ENCODE data around the gene LY6G5C. TPM values are rescaled to one million over a fixed set of nuclear protein-coding genes. Genes with fewer than 3 reads are reported as not detected.
A peak's percentile ranks its signal among the peaks of the same experiment; 100 is the strongest.

The LY6G5C gene, protein sequence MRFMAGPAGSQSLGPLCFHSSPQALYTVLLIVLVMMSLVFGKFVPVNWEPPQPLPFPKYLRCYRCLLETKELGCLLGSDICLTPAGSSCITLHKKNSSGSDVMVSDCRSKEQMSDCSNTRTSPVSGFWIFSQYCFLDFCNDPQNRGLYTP
- total RNA-seq, result 1 to 10 TPM; 3.5 to 4.6 TPM

DNA sequence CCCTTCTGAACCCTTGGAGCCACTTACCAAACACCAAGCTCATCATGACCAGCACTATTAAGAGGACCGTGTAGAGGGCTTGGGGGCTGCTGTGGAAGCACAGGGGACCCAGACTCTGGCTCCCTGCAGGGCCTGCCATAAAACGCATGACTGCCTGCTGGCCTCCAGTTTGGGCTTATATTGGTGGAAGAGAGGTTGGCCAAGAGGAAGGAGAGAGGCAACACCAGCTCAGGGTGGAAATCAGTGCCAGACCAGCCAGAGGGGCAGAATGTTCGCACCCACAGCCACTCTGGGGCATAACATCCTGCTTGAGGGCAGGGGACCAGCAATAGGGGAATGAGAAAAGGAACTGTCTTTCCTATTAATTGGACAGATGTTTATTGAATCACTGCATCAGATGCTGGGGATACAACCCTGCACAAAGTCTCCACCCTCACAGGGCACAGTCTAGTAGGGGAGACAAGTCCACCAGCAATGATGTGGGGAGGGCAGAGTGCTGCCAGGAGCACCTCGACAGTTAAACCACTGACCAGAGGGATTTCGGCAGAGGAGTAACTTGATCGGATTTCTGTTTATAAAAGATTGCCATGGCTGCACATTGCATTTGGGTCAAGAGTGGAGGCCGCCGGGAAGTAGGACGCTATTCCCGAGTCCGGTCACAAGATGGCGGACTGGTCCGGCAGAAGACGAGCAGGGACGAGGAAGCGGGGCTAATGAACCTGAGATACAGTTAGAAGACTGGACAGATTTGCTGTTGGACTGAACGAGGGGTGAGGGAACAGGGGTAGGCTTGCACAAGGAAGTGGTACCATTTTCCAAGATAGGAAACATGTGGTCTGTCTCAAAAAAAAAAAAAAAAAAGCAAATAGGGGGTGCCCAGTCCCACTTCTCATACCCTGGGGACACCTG lies at the start of gene LY6G5C:
TSS of gene LY6G5C (minus strand) at position 842 of the 909 bp plus-strand sequence. CDS start at position 148, 694 bp downstream.
- Mint-ChIP-seq H3K4me3 (peak within 1 kb of the TSS; percentile 79), H3K9me3 (no peaks in the 10 kb centered on the region), H3K27ac (peak within 1 kb of the TSS; percentile 77), H3K27me3 (no peaks in the 10 kb centered on the region), H3K4me1 (peaks cover 28% of the 10 kb centered on the region), H3K36me3 (no peaks in the 10 kb centered on the region)
- POLR2A ChIA-PET, result interaction anchor here (0.6 to 2.7 kb wide), 7 partner anchors 13 to 149 kb away, joined by 3 to 16 read pairs (median 6); partner anchors contain the start of genes ABHD16A, MPIG6B and MSH5
- DNase-seq (peak; percentile 68), ATAC-seq (ENCODE audit: low read depth) (peak; percentile 57)

DNA sequence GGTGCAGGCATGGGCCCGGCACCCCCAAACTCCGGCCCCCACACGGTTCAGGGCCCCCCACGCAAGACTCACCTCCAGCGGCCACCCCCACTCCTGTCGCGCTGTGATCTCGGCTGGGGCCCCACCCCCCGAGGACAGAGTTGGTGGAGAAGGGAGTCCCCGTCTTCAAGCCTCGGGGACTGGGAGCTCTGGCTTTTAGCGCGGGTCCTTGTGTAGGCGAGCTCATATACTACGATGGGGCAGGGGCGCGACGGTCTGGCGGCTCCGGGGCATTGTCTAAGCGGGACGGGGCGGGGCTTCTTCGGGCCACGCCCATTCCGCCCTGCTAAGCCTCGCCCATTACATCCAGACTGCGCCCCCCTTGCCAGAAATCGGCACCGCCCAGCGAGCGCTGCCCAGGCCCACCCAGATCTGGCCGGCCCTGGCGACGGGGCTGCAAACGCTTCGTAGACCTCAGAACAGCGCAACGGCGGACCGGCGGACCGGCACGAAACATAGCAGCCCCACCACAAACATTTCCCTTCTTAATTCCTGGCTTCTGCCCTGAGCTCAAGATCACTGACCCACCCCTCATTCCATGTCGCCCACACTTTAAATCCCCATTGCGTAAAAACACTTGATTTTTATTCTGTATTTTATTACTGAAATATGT lies 49.2 kb upstream of the LY6G5C start:
- DNase-seq (peak; percentile 85), ATAC-seq (ENCODE audit: low read depth) (peak; percentile 38)
- peak overlapping the region; percentile 88 for H3K27ac Mint-ChIP-seq
- peaks cover 59% of the 10 kb centered on the region for H3K4me1 Mint-ChIP-seq
- H3K27me3 Mint-ChIP-seq, result no peaks in the 10 kb centered on the region
- peaks cover 47% of the 10 kb centered on the region for H3K36me3 Mint-ChIP-seq
- POLR2A ChIA-PET, result interaction anchor here (0.6 to 9.4 kb wide), 24 partner anchors 7 to 378 kb away, joined by 3 to 137 read pairs (median 4); partner anchors contain the start of genes ABHD16A, CLIC1, GPANK1 and HSPA1A
- H3K9me3 Mint-ChIP-seq, result no peaks in the 10 kb centered on the region
- H3K4me3 Mint-ChIP-seq, result peak overlapping the region; percentile 98

DNA sequence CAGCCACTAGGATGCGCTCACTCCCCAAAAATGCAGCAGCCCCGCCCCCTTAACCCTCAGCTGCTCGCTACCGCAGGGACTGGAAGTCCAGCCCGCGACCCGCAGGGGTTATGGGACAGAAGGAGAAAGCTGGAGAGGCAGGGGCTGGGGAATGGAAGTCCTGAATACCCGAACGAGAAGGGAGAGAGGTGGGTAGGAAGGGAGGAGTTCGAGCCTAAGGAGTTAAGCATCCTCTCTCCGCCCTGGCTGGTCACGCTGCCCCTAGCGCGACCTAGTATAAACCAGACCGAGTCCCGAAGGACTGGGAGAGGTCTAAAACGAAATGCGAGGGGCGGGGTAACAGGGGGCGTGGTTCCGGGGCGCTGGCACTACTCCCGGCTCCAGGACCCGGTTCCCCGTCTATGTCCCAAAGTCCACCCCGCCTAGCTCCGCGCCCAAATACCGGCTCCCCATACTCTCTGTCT lies 48.7 kb upstream of the LY6G5C start:
- Mint-ChIP-seq H3K36me3 (peaks cover 43% of the 10 kb centered on the region), H3K27ac (peak overlapping the region; percentile 88), H3K4me1 (peaks cover 59% of the 10 kb centered on the region), H3K4me3 (peak overlapping the region; percentile 98), H3K9me3 (no peaks in the 10 kb centered on the region), H3K27me3 (no peaks in the 10 kb centered on the region)
- POLR2A ChIA-PET, result interaction anchor here (0.6 to 9.4 kb wide), 20 partner anchors 8 to 109 kb away, joined by 3 to 137 read pairs (median 4); partner anchors contain the start of genes ABHD16A, CLIC1, GPANK1 and HSPA1A
- DNase-seq (peak; percentile 84), ATAC-seq (ENCODE audit: low read depth) (peak; percentile 57)

DNA sequence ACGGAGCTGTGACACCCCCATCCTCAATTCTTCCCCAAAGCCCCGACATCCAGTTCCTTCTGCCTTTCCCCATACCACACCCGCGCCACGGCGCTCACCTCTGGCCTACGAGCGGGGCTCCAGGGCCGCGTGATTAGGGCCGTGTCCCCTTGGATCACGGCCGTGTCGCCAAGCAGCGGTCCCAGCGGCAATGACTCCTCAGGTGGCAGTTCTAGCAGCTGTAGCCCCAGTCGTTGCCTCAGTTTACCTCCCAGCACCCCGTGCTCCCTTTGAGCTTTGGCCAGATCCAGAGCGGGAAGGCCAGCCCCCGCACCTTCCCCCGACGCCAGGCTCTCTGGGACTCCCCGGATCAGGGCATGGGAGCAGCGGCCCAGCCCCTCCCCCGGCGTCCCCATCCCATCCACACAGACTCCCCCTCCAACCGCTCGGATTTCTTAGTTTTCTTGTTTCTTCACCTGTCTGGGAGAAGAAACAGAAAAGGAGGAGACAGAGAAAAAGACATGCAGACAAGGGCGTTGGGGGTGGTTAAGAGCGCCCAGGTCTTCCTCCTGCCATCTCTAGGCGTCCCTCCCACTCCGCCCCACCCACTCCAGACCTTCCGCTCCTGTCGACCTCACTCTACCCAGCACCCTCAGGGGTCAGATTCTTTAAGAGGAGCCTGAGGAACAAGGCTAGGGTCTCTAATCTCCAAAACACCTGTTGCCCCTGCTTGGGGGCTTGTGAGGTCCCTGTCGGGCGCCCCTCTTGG lies 48.1 kb upstream of the LY6G5C start, which contains the start of gene DDAH2:
TSS of gene DDAH2 (minus strand) at position 533 of the 748 bp plus-strand sequence. CDS start at position 395, 138 bp downstream.
- H3K27me3 Mint-ChIP-seq, result no peaks in the 10 kb centered on the region
- H3K27ac Mint-ChIP-seq, result peak within 1 kb of the TSS; percentile 88
- H3K36me3 Mint-ChIP-seq, result peaks cover 43% of the 10 kb centered on the region
- DNase-seq (no peak), ATAC-seq (ENCODE audit: low read depth) (peak; percentile 34)
- POLR2A ChIA-PET, result interaction anchor here (0.6 to 9.4 kb wide), 15 partner anchors 8 to 109 kb away, joined by 3 to 137 read pairs (median 5); partner anchors contain the start of genes ABHD16A, CLIC1, GPANK1 and LSM2
- no peaks in the 10 kb centered on the region for H3K9me3 Mint-ChIP-seq
- H3K4me1 Mint-ChIP-seq, result peaks cover 59% of the 10 kb centered on the region
- H3K4me3 Mint-ChIP-seq, result peak within 1 kb of the TSS; percentile 98

DNA sequence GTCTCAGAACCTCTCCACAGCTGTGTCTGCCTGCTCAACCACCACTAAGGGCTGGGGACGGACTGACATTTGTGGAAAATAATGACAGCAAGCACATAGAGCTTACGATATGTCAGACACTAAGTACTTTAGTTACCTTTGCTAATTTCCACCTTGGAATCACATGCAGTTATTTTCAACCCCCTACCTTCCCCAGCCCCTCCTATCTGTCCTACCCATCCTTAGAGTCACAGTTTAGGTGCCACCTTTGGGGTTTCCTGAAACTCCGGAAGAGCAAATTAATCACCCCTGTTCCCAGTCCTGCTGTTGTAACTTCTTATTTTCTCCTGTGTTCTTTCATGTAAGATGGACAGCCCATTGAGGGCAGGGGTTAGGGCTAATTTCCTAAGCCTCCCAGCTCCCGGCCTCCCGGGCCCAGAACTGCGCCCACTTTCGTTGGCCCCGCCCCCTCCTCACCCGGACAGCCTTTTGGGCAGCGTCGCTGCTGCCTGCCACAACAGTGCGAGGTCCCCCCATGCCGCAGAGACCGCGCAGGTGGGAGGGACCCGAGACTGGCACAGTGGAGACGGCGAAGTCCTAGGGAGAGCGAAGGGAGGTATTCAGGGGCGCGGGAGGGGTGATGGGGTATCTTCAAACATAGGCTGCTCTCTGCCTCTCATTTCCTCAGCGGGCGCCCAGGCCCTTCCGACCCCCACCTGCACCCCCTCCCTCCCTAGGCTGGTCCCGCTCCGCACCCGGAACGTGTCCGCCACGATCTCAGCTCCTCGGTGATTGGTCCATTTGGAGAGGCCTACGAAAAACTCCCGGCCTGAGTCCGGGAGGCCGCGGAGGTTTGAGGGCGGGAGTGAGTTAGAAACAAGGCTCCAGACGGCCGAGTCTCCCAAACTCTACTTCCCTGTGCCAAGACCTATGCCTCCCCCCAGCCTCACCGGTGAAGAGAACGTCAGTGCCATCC lies 47.1 kb upstream of the LY6G5C start:
- peak overlapping the region; percentile 76 for H3K27ac Mint-ChIP-seq
- H3K27me3 Mint-ChIP-seq, result no peaks in the 10 kb centered on the region
- POLR2A ChIA-PET, result interaction anchor here (0.6 to 9.4 kb wide), 7 partner anchors 9 to 102 kb away, joined by 3 to 137 read pairs (median 5); partner anchors contain the start of genes ABHD16A, BAG6, CLIC1 and HSPA1B
- H3K4me3 Mint-ChIP-seq, result peak overlapping the region; percentile 98
- no peaks in the 10 kb centered on the region for H3K9me3 Mint-ChIP-seq
- ATAC-seq (ENCODE audit: low read depth) (no peak), DNase-seq (no peak)
- peaks cover 54% of the 10 kb centered on the region for H3K4me1 Mint-ChIP-seq
- peaks cover 34% of the 10 kb centered on the region for H3K36me3 Mint-ChIP-seq

DNA sequence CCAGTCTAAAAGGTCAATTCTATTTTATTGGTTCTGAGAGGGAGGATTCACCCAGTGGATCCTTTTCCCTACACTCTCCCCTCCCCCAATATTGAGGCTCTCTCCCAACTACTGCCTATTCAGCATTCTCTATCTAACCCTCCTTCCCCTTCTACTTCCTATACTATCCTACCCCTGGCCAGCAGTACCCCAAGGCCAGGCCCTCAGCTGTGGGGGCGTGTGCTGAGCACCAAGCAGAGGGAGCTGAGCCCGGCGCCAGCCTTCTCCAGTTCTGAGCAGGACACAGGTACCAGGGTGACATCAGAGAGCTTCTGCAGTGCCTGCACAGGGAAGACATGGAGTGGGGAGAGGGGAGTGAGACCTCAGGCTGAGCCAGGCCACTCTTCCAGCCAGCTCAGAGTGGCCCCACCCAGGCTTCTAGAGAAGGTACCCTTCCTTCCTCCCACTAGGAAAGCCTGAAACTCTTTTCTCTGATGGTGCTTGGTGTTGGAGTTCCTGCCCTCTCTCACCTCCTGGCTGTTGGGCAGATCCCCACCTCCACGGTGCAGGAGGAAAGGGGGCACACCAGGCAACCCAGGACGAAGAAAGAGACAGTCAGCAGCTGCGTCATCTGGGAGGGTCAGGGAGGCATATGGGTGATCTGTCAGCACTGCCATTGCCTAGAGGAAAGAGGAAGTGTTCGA lies 46.3 kb upstream of the LY6G5C start:
- Mint-ChIP-seq H3K36me3 (peaks cover 32% of the 10 kb centered on the region), H3K9me3 (no peaks in the 10 kb centered on the region), H3K4me1 (peaks cover 53% of the 10 kb centered on the region), H3K27ac (peak overlapping the region; percentile 76), H3K4me3 (peak overlapping the region; percentile 57), H3K27me3 (no peaks in the 10 kb centered on the region)
- no peak for DNase-seq
- POLR2A ChIA-PET, result interaction anchor here (1.2 to 9.4 kb wide), 7 partner anchors 10 to 100 kb away, joined by 3 to 137 read pairs (median 4); partner anchors contain the start of genes ABHD16A, BAG6, CLIC1 and GPANK1
- ATAC-seq (ENCODE audit: low read depth), result peak; percentile 31

DNA sequence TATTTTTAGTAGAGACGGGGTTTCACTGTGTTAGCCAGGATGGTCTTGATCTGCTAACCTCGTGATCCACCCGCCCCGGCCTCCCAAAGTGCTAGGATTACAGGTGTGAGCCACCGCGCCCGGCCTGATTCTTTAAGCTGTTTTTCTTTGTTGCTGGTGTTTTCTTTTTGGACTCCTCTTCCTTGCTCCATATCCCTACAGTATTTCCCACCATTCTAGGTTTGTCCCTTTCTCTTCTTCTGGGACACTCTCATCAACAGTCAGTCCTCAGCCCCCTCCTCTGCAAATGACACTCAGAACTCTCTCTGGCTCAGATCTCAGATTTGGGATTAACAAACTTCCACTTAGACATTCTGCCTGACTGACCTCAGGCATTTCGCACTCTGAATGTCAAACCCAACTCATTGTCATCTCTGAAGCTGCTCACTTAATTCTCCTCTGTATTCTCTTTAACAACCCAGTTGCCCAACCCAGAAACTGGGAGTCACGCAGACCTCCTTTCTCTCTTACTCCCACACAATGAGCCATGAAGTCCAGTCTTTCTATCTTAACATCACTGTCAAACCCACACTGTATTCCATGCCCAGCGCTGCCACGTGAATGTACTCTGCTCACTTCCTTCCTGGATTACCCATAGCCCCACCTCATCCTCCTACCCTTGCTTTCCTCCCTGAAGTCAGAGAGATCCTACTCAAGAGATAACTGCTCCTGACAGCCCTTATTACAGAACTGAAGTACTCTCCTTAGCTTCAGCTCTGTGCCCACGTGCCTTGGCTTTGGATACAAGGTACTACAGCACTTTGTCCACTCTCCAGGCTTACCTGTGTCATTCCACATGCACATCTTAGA lies 44.9 kb upstream of the LY6G5C start:
- H3K4me1 Mint-ChIP-seq, result peaks cover 47% of the 10 kb centered on the region
- H3K36me3 Mint-ChIP-seq, result peaks cover 24% of the 10 kb centered on the region
- H3K9me3 Mint-ChIP-seq, result no peaks in the 10 kb centered on the region
- H3K4me3 Mint-ChIP-seq, result no peak overlapping the region
- H3K27me3 Mint-ChIP-seq, result no peaks in the 10 kb centered on the region
- DNase-seq, result no peak
- ATAC-seq (ENCODE audit: low read depth), result no peak
- POLR2A ChIA-PET, result interaction anchor here (0.7 to 9.4 kb wide), 5 partner anchors 12 to 66 kb away, joined by 3 to 137 read pairs (median 3); partner anchors contain the start of genes ABHD16A, CLIC1, GPANK1 and MSH5
- peak overlapping the region; percentile 5 for H3K27ac Mint-ChIP-seq

DNA sequence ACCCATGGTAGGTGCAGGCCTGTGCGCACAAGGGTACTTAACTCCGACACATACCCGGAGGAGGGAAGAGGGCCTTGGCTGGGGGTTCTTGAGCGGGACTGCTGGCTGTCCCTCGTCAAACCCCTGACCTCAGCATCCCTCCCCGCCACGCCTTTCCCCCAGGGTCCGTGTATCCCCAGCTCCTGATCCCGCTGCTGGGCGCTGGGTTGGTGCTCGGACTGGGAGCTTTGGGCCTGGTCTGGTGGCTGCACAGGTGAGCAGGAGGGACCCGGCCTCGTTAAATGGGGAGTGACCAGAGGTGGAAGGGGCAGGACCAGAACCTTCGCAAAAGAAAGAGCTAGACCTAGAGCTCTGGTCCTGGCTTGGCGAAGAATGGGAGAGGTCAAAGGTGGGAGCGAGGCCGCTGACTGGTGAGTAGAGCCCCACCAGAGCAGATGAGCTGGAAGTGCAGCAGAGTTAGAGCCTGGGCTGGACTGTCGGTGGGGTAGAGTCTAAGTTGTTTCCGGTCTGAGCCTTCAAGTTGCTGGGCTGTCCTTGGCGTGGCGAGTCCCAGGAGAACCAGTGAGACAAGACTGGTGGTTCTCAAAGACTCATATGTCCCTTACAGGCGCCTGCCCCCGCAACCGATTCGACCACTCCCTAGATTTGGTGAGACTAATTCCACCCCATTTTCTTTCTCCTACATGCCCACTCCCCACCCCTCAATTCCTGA lies 43.3 kb upstream of the LY6G5C start:
- no peaks in the 10 kb centered on the region for H3K9me3 Mint-ChIP-seq
- DNase-seq, result no peak
- H3K27ac Mint-ChIP-seq, result peak overlapping the region; percentile 85
- H3K27me3 Mint-ChIP-seq, result peaks cover 3% of the 10 kb centered on the region
- H3K4me1 Mint-ChIP-seq, result peaks cover 39% of the 10 kb centered on the region
- H3K4me3 Mint-ChIP-seq, result peak overlapping the region; percentile 69
- POLR2A ChIA-PET, result interaction anchor here (1.0 to 9.4 kb wide), 7 partner anchors 10 to 103 kb away, joined by 3 to 137 read pairs (median 4); partner anchors contain the start of genes ABHD16A, CLIC1, GPANK1 and HSPA1B
- peaks cover 16% of the 10 kb centered on the region for H3K36me3 Mint-ChIP-seq
- no peak for ATAC-seq (ENCODE audit: low read depth)

DNA sequence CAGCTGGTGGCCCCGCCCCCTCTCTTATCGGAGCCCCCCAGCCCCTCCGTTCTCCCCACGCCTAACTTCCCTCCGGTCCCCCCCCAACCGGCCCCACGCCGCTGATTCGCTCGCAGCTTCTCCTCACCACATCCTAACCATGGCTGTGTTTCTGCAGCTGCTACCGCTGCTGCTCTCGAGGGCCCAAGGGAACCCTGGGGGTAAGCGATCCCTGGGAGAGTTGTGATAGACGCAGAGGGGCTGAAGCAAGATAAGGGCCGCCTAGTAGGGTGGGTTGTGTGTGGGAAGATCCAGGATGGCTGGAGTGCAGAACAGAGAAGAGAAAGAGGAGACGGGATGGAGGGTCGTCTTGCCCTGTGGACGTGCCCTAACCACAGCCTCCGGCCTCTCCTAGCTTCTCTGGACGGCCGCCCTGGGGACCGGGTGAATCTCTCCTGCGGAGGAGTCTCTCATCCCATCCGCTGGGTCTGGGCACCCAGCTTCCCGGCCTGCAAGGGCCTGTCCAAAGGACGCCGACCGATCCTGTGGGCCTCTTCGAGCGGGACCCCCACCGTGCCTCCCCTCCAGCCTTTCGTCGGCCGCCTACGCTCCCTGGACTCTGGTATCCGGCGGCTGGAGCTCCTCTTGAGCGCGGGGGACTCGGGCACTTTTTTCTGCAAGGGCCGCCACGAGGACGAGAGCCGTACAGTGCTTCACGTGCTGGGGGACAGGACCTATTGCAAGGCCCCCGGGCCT lies 42.5 kb upstream of the LY6G5C start, which contains the start of gene MPIG6B:
TSS of gene MPIG6B (plus strand) at position 129 of the 735 bp plus-strand sequence. CDS start at position 140, 11 bp downstream.
- ATAC-seq (ENCODE audit: low read depth) (peak; percentile 55), DNase-seq (peak; percentile 51)
- Mint-ChIP-seq H3K4me3 (peak within 1 kb of the TSS; percentile 69), H3K27ac (peak within 1 kb of the TSS; percentile 85), H3K9me3 (no peaks in the 10 kb centered on the region), H3K4me1 (peaks cover 35% of the 10 kb centered on the region), H3K36me3 (peaks cover 16% of the 10 kb centered on the region), H3K27me3 (peaks cover 3% of the 10 kb centered on the region)
- POLR2A ChIA-PET, result interaction anchor here (0.9 to 9.4 kb wide), 9 partner anchors 9 to 104 kb away, joined by 3 to 137 read pairs (median 4); partner anchors contain the start of genes ABHD16A, CLIC1, GPANK1 and HSPA1B

Data from activated naive CD8-positive, alpha-beta T cell treated with anti-CD3 and anti-CD28 coated beads, Interleukin-2, amount 10 ng/mL, durations not matched to agents 7 days and 5 days (primary cell).